ENCODE results near the gene SPA17. TPM values are rescaled to one million over a fixed set of nuclear protein-coding genes. Genes with fewer than 3 reads are reported as not detected.

The SPA17 gene
- total RNA-seq, 1 donor from 2014 or later, result 28.1 TPM

DNA sequence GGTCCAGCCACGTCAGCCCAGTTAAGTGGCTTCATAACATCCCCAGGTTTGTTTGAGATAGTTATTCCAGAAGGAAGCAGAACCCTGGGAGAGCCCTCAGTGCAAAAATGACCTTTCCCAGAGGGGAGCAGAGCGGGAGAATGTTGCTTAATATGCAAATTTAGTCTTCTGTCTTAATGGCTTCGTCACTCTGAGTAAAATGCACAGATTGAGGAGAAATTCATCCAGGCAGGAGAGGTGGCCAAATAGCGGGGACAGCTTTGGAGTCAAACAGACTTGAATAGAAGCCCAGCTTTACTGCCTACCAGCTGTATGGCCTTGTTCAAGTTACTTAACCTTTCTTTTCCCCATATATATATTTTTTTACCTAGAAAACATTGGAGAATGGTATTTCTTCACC lies 53.8 kb downstream of the SPA17 start:
- no peak for DNase-seq (ENCODE audit: low read depth)
- TF ChIP-seq, protein P1, sequence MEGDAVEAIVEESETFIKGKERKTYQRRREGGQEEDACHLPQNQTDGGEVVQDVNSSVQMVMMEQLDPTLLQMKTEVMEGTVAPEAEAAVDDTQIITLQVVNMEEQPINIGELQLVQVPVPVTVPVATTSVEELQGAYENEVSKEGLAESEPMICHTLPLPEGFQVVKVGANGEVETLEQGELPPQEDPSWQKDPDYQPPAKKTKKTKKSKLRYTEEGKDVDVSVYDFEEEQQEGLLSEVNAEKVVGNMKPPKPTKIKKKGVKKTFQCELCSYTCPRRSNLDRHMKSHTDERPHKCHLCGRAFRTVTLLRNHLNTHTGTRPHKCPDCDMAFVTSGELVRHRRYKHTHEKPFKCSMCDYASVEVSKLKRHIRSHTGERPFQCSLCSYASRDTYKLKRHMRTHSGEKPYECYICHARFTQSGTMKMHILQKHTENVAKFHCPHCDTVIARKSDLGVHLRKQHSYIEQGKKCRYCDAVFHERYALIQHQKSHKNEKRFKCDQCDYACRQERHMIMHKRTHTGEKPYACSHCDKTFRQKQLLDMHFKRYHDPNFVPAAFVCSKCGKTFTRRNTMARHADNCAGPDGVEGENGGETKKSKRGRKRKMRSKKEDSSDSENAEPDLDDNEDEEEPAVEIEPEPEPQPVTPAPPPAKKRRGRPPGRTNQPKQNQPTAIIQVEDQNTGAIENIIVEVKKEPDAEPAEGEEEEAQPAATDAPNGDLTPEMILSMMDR (conservative IDR thresholded peaks at IDR 0.05; ENCODE audit: low read depth, low read length), result no peak
- no peak overlapping the region for H3K4me3 ChIP-seq (ENCODE audit: low read depth, low read length)

DNA sequence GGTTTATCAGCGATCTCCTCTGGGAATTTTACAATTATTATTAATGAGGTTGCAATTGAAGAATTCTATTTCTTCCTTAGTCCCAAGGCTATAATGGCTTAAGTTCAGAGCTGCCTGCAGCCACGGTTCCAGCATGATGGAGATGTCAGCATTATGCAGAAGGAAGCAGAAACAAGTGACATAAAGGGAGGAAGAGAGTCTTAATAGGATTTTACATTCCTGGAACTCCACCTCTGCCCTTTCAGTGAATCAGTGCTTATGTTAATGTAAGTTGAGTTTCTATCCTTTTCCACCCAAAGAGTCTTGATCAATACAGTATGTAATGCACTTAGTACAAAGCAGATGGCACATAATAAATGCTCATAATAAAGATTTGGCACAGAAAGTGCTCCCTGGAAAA lies 54.4 kb downstream of the SPA17 start:
- no peak overlapping the region for H3K4me3 ChIP-seq (ENCODE audit: low read depth, low read length)
- no peak for DNase-seq (ENCODE audit: low read depth)
- TF ChIP-seq, protein P1 (conservative IDR thresholded peaks at IDR 0.05; ENCODE audit: low read depth, low read length), result no peak

DNA sequence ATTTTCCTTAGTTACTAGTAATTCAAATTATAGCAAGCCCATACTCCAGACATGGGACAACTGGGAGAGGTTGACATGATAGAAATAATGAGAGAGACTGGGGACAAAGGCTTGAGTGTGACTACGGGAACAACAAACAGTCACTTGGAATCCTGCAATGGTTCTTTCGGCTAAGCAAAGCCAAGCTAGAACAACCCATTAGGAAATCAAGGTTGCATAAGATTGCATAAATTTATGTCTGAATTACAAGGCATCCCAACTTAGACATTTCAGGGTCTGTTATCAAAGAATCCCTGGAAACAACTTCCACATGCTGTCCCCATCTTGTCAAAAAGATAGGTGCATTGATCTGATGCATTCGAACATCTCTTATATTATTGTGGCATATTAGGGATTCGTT lies 55.9 kb downstream of the SPA17 start:
- DNase-seq (ENCODE audit: low read depth), result no peak
- TF ChIP-seq, protein P1 (conservative IDR thresholded peaks at IDR 0.05; ENCODE audit: low read depth, low read length), result no peak

DNA sequence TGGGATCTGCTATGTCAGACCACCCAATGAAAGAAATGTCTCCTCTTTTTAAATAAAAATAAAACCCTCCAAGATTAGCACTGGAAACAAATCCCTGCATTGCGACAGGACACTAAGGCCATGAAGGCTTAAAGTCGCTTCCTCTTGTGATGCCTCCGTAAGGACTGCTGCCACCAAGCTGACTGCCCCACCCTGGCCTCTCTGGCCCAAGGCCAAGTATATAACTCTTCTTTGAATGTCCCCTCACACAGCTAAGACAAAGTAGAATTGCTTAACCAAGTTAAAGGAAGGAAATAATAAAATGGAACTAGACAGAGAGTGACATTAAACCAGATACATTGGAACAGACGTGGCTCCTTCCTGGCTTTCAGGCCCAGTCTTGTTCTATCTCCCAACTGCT lies 58.5 kb downstream of the SPA17 start:
- DNase-seq (ENCODE audit: low read depth), result no peak
- TF ChIP-seq, protein P1 (conservative IDR thresholded peaks at IDR 0.05; ENCODE audit: low read depth, low read length), result no peak
- H3K4me3 ChIP-seq (ENCODE audit: low read depth, low read length), result no peak overlapping the region

More for the DNA sequence above, 55.9 kb downstream of the SPA17 start:
- H3K4me3 ChIP-seq (ENCODE audit: low read depth, low read length), result no peak overlapping the region

DNA sequence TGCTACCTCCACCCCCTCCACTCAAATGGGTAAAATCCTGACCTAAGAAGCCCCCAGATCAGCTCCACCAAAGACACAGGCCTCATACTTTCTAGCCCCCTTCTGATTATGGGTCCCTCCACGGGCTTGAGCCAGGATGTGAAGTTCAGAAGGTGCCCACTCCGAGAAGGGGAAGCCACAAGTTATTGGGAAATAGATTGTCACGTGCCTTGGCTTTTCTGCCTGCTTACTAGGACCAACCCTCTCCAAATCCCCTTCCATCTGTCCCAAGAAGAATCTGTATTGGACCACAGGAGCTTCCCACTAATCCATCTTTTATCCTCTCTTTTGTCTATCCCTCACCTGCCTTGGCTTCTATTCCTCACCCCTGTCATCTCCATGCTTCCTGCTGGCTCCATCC lies 63.0 kb downstream of the SPA17 start:
- no peak overlapping the region for H3K4me3 ChIP-seq (ENCODE audit: low read depth, low read length)
- TF ChIP-seq, protein P1 (conservative IDR thresholded peaks at IDR 0.05; ENCODE audit: low read depth, low read length), result no peak
- no peak for DNase-seq (ENCODE audit: low read depth)

DNA sequence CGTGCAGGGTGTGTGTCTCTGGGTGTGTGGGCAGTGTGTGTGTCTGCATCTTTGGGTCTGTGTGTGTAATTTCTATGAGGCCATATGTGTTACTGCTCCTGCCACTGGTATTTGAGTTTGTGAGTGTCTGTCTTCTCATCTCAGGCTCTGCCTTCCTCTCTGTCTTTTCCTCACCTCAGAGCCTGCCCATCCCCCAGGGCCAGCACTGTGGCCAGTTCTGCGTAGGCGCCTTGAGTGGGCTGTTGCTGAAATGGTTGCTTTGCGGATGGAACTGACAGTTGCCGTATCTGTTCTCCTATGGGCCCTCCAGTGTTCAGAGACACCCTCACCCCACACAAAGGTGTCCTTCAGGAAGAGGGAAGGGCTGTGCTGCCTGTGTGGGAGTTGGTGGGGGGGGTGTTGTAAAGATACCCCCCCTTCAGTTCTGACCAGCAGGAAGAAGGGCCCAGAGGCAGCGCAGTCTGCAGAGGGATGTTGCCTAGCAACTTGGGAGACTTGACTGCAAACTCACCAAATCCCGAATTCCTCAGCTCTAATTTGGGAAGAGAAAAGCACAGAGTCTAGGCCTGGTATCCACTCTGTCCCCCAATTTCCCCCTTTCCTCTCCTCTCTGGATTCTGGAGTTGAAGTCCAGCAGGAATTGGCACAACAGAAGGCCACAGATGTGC lies 64.1 kb downstream of the SPA17 start:
- no peak overlapping the region for H3K4me3 ChIP-seq (ENCODE audit: low read depth, low read length)
- TF ChIP-seq, protein P1 (conservative IDR thresholded peaks at IDR 0.05; ENCODE audit: low read depth, low read length), result no peak
- DNase-seq (ENCODE audit: low read depth), result no peak

All from epithelial cell of proximal tubule (primary cell).